GM12875 (cell line): ENCODE measurements around the gene TBL2.
"Not testable (repeated sequence)": the region's sequence is repeated elsewhere in the genome, so short reads cannot be mapped to it uniquely, and the experiment has no call there.

ENCODE experiments used
- H3K4me3 ChIP-seq: one replicate; pipeline ENCODE4 v1.5.1; 2011; ENCODE audit warnings: low read depth, low read length, control low read depth
- CTCF ChIP-seq: IDR thresholded peaks from 2 replicates; pipeline ENCODE4 v1.5.1; 2011; ENCODE audit warnings: low read depth, mild to moderate bottlenecking, control low read depth, inconsistent platforms, low read length, moderate library complexity, borderline replicate concordance; ENCODE audit not compliant: insufficient read depth

Gene TBL2

GRCh38 chr7:73536479-73536878 is 41.9 kb downstream of the TBL2 start:
- TF ChIP-seq CTCF, result no peak
- H3K4me3 ChIP-seq, result no peak overlapping the region

- H3K4me3 ChIP-seq, result not testable (repeated sequence)
Measured at GRCh38 chr7:73535918-73536317, 42.5 kb downstream of the TBL2 start.

GRCh38 chr7:73533742-73534141 is 44.6 kb downstream of the TBL2 start:
- TF ChIP-seq CTCF, result no peak
- no peak overlapping the region for H3K4me3 ChIP-seq

GRCh38 chr7:73532224-73532623 is 46.2 kb downstream of the TBL2 start:
- no peak overlapping the region for H3K4me3 ChIP-seq
- TF ChIP-seq CTCF, result no peak

- H3K4me3 ChIP-seq, result no peak overlapping the region
- no peak for TF ChIP-seq CTCF
Measured at GRCh38 chr7:73530800-73531199, 47.6 kb downstream of the TBL2 start.

GRCh38 chr7:73526896-73527821 is 51.2 kb downstream of the TBL2 start:
- no peak overlapping the region for H3K4me3 ChIP-seq
- no peak for TF ChIP-seq CTCF

- not testable (repeated sequence) for H3K4me3 ChIP-seq
Measured at GRCh38 chr7:73526158-73526494, 52.3 kb downstream of the TBL2 start.

GRCh38 chr7:73522105-73522872 is 56.1 kb downstream of the TBL2 start, which contains the start of gene BAZ1B:
BAZ1B (minus strand) TSS chr7:73522293; CDS start chr7:73521933, 360 bp downstream.
- peak within 1 kb of the TSS; percentile 78 for H3K4me3 ChIP-seq
- TF ChIP-seq CTCF, result no peak
